GM23338 (cell line): Measurements from ENCODE around the gene CWC27. TPM values are rescaled to one million over a fixed set of nuclear protein-coding genes. Genes with fewer than 3 reads are reported as not detected.

ENCODE experiments used
- ATAC-seq: fragments of 200-7000 bp; cut with Tn5 transposase; 3 replicates; pipeline ENCODE4 v1.9.1; 2020
- DNase-seq: peaks from one replicate; pipeline ENCODE4 v3.0.0-alpha.2; 2015; ENCODE audit warnings: low spot score
- H2AFZ ChIP-seq: fragments of 200-600 bp; sonication (generic); 2 replicates; pipeline ENCODE4 v1.8.0; 2016; ENCODE audit warnings: antibody characterized with exemption, mild to moderate bottlenecking, moderate library complexity
- H3F3A ChIP-seq: fragments of 200-600 bp; sonication (generic); replicated peaks from 2 replicates; pipeline ENCODE4 v1.8.0; 2017; ENCODE audit warnings: antibody characterized with exemption, mixed run types, low read depth
- H3K27ac ChIP-seq: fragments of 200-600 bp; sonication (generic); 2 replicates; pipeline ENCODE4 v1.6.1; 2016; ENCODE audit warnings: low read depth
- H3K27me3 ChIP-seq: fragments of 200-600 bp; sonication (generic); 2 replicates; pipeline ENCODE4 v1.8.0; 2016; ENCODE audit warnings: mild to moderate bottlenecking, mixed run types, moderate library complexity; ENCODE audit not compliant: insufficient read depth
- H3K36me3 ChIP-seq: fragments of 200-600 bp; sonication (generic); 2 replicates; pipeline ENCODE4 v1.8.0; 2016; ENCODE audit warnings: mild to moderate bottlenecking; ENCODE audit not compliant: insufficient read depth
- H3K4me1 ChIP-seq: fragments of 200-600 bp; sonication (generic); 2 replicates; pipeline ENCODE4 v1.8.0; 2016; ENCODE audit warnings: mild to moderate bottlenecking, moderate library complexity; ENCODE audit not compliant: insufficient read depth
- H3K4me2 ChIP-seq: fragments of 200-600 bp; sonication (generic); 2 replicates; pipeline ENCODE4 v1.7.1; 2017; ENCODE audit warnings: mixed run types
- H3K4me3 ChIP-seq: fragments of 200-600 bp; sonication (generic); 2 replicates; pipeline ENCODE4 v1.6.1; 2016; ENCODE audit warnings: mixed run types
- H3K79me2 ChIP-seq: fragments of 200-600 bp; sonication (generic); replicated peaks from 2 replicates; pipeline ENCODE4 v1.8.0; 2017; ENCODE audit warnings: mild to moderate bottlenecking; ENCODE audit not compliant: insufficient read depth
- H3K9me2 ChIP-seq: fragments of 200-600 bp; sonication (generic); 2 replicates; pipeline ENCODE4 v1.8.0; 2017; ENCODE audit not compliant: insufficient read depth
- H4K20me1 ChIP-seq: fragments of 200-600 bp; sonication (generic); replicated peaks from 2 replicates; pipeline ENCODE4 v1.8.0; 2017; ENCODE audit warnings: mild to moderate bottlenecking; ENCODE audit not compliant: insufficient read depth
- H3K27ac Mint-ChIP-seq: 2 replicates; pipeline ENCODE4 v1.8.0; 2020; ENCODE audit warnings: inconsistent platforms, mild to moderate bottlenecking, moderate library complexity, mixed read lengths
- H3K27me3 Mint-ChIP-seq: 3 replicates; pipeline ENCODE4 v1.8.0; 2022; ENCODE audit warnings: low read depth, mild to moderate bottlenecking, moderate library complexity, mixed read lengths, inconsistent platforms; ENCODE audit not compliant: insufficient read depth, poor library complexity
- H3K36me3 Mint-ChIP-seq: 3 replicates; pipeline ENCODE4 v1.8.0; 2021; ENCODE audit warnings: low read depth, mild to moderate bottlenecking, inconsistent platforms, moderate library complexity, mixed read lengths
- H3K4me1 Mint-ChIP-seq: 3 replicates; pipeline ENCODE4 v1.8.0; 2020; ENCODE audit warnings: mild to moderate bottlenecking, inconsistent platforms, mixed read lengths
- H3K4me3 Mint-ChIP-seq: 3 replicates; pipeline ENCODE4 v1.8.0; 2021; ENCODE audit warnings: moderate library complexity, mild to moderate bottlenecking, inconsistent platforms, mixed read lengths
- H3K9me3 Mint-ChIP-seq: 3 replicates; pipeline ENCODE4 v1.8.0; 2020; ENCODE audit warnings: moderate library complexity, mild to moderate bottlenecking, inconsistent platforms, mixed read lengths
- CREB1 ChIP-seq: fragments of 250-450 bp; sonication (Bioruptor Pico); IDR thresholded peaks from 2 replicates; pipeline ENCODE4 v1.5.0; 2020; ENCODE audit warnings: low read depth, mild to moderate bottlenecking, moderate library complexity
- ETS1 ChIP-seq: IDR thresholded peaks from 2 replicates; pipeline ENCODE4 v1.6.1; 2016; ENCODE audit warnings: antibody characterized with exemption
- EZH2 ChIP-seq: fragments of 200-600 bp; sonication (generic); IDR thresholded peaks from one replicate; pipeline ENCODE4 v1.8.0; 2017; ENCODE audit warnings: antibody characterized with exemption, mild to moderate bottlenecking, low read depth; ENCODE audit not compliant: unreplicated experiment
- EZH2phosphoT487 ChIP-seq: fragments of 200-600 bp; sonication (generic); IDR thresholded peaks from one replicate; pipeline ENCODE4 v1.8.1; 2018; ENCODE audit warnings: antibody characterized with exemption; ENCODE audit not compliant: unreplicated experiment
- JUNB ChIP-seq: IDR thresholded peaks from one replicate; pipeline ENCODE4 v1.6.1; 2016; ENCODE audit warnings: antibody characterized with exemption; ENCODE audit not compliant: unreplicated experiment
- POLR2AphosphoS5 ChIP-seq: IDR thresholded peaks from 2 replicates; pipeline ENCODE4 v1.6.1; 2016; ENCODE audit warnings: antibody characterized with exemption, low read depth
- REST ChIP-seq: IDR thresholded peaks from one replicate; pipeline ENCODE4 v1.6.1; 2018; ENCODE audit warnings: antibody characterized with exemption; ENCODE audit not compliant: unreplicated experiment
- STAT1 ChIP-seq: IDR thresholded peaks from one replicate; pipeline ENCODE4 v1.6.1; 2016; ENCODE audit warnings: antibody characterized with exemption; ENCODE audit not compliant: unreplicated experiment
- ZNF462 ChIP-seq: fragments of 250-450 bp; sonication (Bioruptor Pico); IDR thresholded peaks from 2 replicates; pipeline ENCODE4 v1.5.0; 2020; ENCODE audit warnings: mild to moderate bottlenecking, moderate library complexity
- polyA plus RNA-seq: library from polyadenylated mRNA; unstranded; fragments of >200 nt; fragmentation: Nextera tagmentation; extraction: Ambion mirVana; gene quantifications from 2 replicates; pipeline ENCODE4 v1.2.1, GENCODE V29; 2016
- total RNA-seq: library from RNA; depleted of rRNA; stranded (reverse); fragments of >200 nt; shearing (Covaris generic); gene quantifications from 2 replicates; pipeline ENCODE4 v1.2.3, GENCODE V29; 2014

Gene CWC27
- total and polyA plus RNA-seq, 2 experiments from 2014 or later = 27.7 to 115 TPM

GRCh38 chr5:64952951-64953673 is 184.4 kb downstream of the CWC27 start (continued):
- TF ChIP-seq ZNF462 = no peak
- TF ChIP-seq REST = no peak
- no peak for TF ChIP-seq ETS1

- no peaks in the 10 kb centered on the region for H4K20me1 ChIP-seq
- ATAC-seq (no peak), DNase-seq (no peak)
- H3K36me3 ChIP-seq = no peaks in the 10 kb centered on the region
- H3F3A ChIP-seq = no peaks in the 10 kb centered on the region
- no peak overlapping the region for H3K27ac Mint-ChIP-seq
- no peaks in the 10 kb centered on the region for H3K4me1 ChIP-seq
- H3K27me3 ChIP-seq = no peaks in the 10 kb centered on the region
- no peaks in the 10 kb centered on the region for H3K9me3 Mint-ChIP-seq
- no peak overlapping the region for H2AFZ ChIP-seq
- H3K4me3 Mint-ChIP-seq = no peak overlapping the region
- H3K36me3 Mint-ChIP-seq = no peaks in the 10 kb centered on the region
- no peak overlapping the region for H3K4me2 ChIP-seq
- H3K9me2 ChIP-seq = no peaks in the 10 kb centered on the region
- H3K79me2 ChIP-seq = no peaks in the 10 kb centered on the region
- no peak overlapping the region for H3K4me3 ChIP-seq
- H3K4me1 Mint-ChIP-seq = no peaks in the 10 kb centered on the region
- no peak overlapping the region for H3K27ac ChIP-seq
- no peaks in the 10 kb centered on the region for H3K27me3 Mint-ChIP-seq
- no peak for TF ChIP-seq STAT1
- TF ChIP-seq EZH2phosphoT487 = no peak
- no peak for TF ChIP-seq REST
- no peak for TF ChIP-seq CREB1 (CRISPR knock-in tag)
- TF ChIP-seq POLR2AphosphoS5 = no peak
- TF ChIP-seq JUNB = no peak
- TF ChIP-seq EZH2 = no peak
Measured at GRCh38 chr5:64954518-64954917, 185.8 kb downstream of the CWC27 start.
